ENCODE data around the gene CTCFL. TPM values are rescaled to one million over a fixed set of nuclear protein-coding genes. Genes with fewer than 3 reads are reported as not detected.
"Not testable (repeated sequence)": the region's sequence is repeated elsewhere in the genome, so short reads cannot be mapped to it uniquely, and the experiment has no call there.

The CTCFL gene
- total RNA-seq, 1 experiment from 2014 or later = not detected

DNA sequence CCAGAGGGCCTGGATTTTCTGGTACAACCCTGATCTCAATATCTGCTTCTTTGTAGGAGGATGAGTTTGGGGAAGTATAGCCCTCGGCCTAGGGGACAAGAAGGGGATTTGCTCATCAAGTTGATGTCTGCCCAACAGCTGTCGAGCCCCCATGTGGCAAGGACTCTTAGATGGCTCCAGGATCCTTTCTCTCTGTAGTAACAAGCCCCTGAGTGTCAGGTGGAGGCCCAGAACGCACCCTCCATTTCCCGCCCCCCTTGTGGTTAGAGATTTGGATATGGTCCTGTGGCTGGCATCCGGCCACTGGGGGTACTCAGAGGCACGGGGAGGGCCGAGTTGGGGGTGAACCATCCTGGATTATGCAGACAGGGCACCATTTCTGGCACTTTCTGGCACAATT, 50.1 kb downstream of the CTCFL start:
- no peak for DNase-seq
- Mint-ChIP-seq H3K27ac (ENCODE audit: unreplicated experiment) (no peak overlapping the region), H3K27me3 (ENCODE audit: unreplicated experiment) (peaks cover 100% of the 10 kb centered on the region), H3K4me3 (ENCODE audit: low read depth, unreplicated experiment) (no peak overlapping the region), H3K36me3 (ENCODE audit: insufficient read depth, unreplicated experiment) (no peaks in the 10 kb centered on the region), H3K4me1 (ENCODE audit: low read depth, unreplicated experiment) (no peaks in the 10 kb centered on the region), H3K9me3 (ENCODE audit: low read depth, unreplicated experiment) (no peaks in the 10 kb centered on the region)
- intact Hi-C loops (cut with micrococcal nuclease; ENCODE audit: unreplicated experiment) = no loop called here
- TF ChIP-seq, protein P1, sequence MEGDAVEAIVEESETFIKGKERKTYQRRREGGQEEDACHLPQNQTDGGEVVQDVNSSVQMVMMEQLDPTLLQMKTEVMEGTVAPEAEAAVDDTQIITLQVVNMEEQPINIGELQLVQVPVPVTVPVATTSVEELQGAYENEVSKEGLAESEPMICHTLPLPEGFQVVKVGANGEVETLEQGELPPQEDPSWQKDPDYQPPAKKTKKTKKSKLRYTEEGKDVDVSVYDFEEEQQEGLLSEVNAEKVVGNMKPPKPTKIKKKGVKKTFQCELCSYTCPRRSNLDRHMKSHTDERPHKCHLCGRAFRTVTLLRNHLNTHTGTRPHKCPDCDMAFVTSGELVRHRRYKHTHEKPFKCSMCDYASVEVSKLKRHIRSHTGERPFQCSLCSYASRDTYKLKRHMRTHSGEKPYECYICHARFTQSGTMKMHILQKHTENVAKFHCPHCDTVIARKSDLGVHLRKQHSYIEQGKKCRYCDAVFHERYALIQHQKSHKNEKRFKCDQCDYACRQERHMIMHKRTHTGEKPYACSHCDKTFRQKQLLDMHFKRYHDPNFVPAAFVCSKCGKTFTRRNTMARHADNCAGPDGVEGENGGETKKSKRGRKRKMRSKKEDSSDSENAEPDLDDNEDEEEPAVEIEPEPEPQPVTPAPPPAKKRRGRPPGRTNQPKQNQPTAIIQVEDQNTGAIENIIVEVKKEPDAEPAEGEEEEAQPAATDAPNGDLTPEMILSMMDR (IDR thresholded peaks at IDR 0.05; ENCODE audit: unreplicated experiment) = no peak
- CTCF ChIA-PET = interaction anchor here (1.5 to 1.9 kb wide), 2 partner anchors 10 to 55 kb away, joined by 3 to 6 read pairs; no protein-coding TSS in a partner anchor
- no TSS peak for BruUV-seq (replicated peaks)

DNA sequence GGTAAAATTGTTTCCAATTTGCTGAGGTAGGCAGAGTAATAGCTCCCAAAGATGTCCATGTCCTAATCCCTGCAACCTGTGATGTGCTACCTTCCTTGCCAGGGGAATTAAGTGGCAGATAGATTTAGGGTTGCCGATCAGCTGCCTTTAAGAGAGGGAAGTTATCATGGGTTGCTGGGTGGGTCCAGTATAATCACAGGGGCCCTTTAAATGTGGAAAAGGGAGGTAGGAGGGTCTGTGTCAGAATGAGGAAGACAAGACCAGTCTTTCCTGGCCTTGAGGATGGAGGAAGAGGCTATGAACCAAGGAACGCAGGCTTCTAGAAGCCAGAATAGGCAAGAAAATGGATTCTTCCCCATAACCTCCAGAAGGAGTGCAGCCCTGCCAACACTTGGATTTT, 50.7 kb downstream of the CTCFL start:
- no peak overlapping the region for H3K4me3 Mint-ChIP-seq (ENCODE audit: low read depth, unreplicated experiment)
- no peaks in the 10 kb centered on the region for H3K4me1 Mint-ChIP-seq (ENCODE audit: low read depth, unreplicated experiment)
- H3K36me3 Mint-ChIP-seq (ENCODE audit: insufficient read depth, unreplicated experiment) = no peaks in the 10 kb centered on the region
- CTCF ChIA-PET = interaction anchor here (0.6 to 1.9 kb wide), 3 partner anchors 9 to 85 kb away, joined by 3 to 6 read pairs (median 4); no protein-coding TSS in a partner anchor
- H3K9me3 Mint-ChIP-seq (ENCODE audit: low read depth, unreplicated experiment) = no peaks in the 10 kb centered on the region
- TF ChIP-seq, protein P1 (IDR thresholded peaks at IDR 0.05; ENCODE audit: unreplicated experiment) = no peak
- peaks cover 100% of the 10 kb centered on the region for H3K27me3 Mint-ChIP-seq (ENCODE audit: unreplicated experiment)
- intact Hi-C loops (cut with micrococcal nuclease; ENCODE audit: unreplicated experiment) = no loop called here
- no peak overlapping the region for H3K27ac Mint-ChIP-seq (ENCODE audit: unreplicated experiment)
- DNase-seq = no peak
- no TSS peak for BruUV-seq (replicated peaks)

DNA sequence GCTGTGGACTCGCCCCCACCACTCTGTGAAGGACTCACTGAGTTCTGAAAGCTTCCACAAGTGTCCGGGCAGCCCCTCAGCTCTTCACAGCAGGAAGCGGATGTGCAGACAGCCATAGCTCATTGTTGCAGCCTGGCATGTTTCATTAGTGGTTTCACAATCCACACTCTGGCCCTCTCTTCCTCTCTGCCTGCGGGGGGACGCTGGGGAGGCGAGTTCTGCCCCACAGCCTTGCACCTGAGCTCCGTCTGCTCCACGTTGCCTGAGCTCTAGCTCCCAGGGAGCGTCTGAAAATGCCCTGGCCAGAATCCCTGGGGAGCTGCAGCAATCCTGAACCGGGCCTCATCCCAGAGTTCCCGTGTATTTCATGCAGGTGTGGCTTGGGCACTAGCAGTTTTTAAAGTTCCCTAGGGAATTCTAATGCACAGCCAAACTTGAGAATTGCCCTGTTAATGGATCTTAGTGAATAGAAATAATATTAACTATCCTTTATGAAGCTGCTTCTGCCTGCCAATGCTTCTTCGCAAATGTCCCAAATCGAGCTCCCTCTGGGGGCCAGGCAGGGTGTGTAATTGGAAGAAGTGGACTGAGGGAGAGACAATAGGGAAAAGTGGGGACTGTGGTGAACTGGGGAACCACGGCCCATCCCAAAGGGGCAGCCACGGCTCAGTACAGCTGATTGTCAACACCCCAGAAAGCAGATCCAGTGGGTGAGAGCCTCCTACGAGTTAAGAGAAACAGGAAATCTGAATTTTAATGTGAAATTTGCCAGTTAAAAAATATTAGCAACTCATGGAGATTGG, 51.5 kb downstream of the CTCFL start:
- CTCF ChIA-PET = interaction anchor here (0.6 to 1.9 kb wide), 3 partner anchors 9 to 85 kb away, joined by 3 to 6 read pairs (median 4); no protein-coding TSS in a partner anchor
- intact Hi-C loops (cut with micrococcal nuclease; ENCODE audit: unreplicated experiment) = no loop called here
- Mint-ChIP-seq H3K27me3 (ENCODE audit: unreplicated experiment) (peaks cover 100% of the 10 kb centered on the region), H3K4me1 (ENCODE audit: low read depth, unreplicated experiment) (no peaks in the 10 kb centered on the region), H3K4me3 (ENCODE audit: low read depth, unreplicated experiment) (no peak overlapping the region), H3K27ac (ENCODE audit: unreplicated experiment) (no peak overlapping the region), H3K9me3 (ENCODE audit: low read depth, unreplicated experiment) (no peaks in the 10 kb centered on the region), H3K36me3 (ENCODE audit: insufficient read depth, unreplicated experiment) (no peaks in the 10 kb centered on the region)
- no TSS peak for BruUV-seq (replicated peaks)
- DNase-seq = no peak
- TF ChIP-seq, protein P1 (IDR thresholded peaks at IDR 0.05; ENCODE audit: unreplicated experiment) = no peak

DNA sequence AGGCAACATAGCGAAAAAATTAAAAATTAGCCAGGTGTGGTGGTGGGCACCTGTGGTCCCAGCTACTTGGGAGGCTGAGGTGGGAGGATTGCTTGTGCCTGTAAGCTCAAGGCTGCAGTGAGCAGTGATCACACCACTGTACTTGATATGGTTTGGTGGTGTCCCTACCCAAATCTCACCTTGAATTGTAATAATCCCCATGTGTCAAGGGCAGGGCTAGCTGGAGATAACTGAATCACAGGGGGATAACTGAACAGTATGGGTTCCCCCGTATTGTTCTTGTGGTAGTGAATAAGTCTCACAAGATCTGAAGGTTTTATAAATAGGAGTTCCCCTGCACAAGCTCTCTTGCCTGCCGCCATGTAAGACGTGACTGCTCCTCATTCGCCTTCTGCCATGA, 52.5 kb downstream of the CTCFL start:
- BruUV-seq (replicated peaks); H3K36me3 Mint-ChIP-seq (ENCODE audit: insufficient read depth, unreplicated experiment); H3K9me3 Mint-ChIP-seq (ENCODE audit: low read depth, unreplicated experiment); H3K27ac Mint-ChIP-seq (ENCODE audit: unreplicated experiment); intact Hi-C loops (cut with micrococcal nuclease; ENCODE audit: unreplicated experiment); H3K4me1 Mint-ChIP-seq (ENCODE audit: low read depth, unreplicated experiment); H3K4me3 Mint-ChIP-seq (ENCODE audit: low read depth, unreplicated experiment); CTCF ChIA-PET; DNase-seq: not testable (repeated sequence)
- H3K27me3 Mint-ChIP-seq (ENCODE audit: unreplicated experiment) = peaks cover 100% of the 10 kb centered on the region

Data from Calu3 (cell line).